Astrocyte (in vitro differentiated cells and primary cell): ENCODE results near the gene SLC5A8.

Experiments
- CTCF ChIP-seq: IDR thresholded peaks from 2 replicates; pipeline ENCODE4 v1.5.1; 2011; ENCODE audit warnings: low read depth, mild to moderate bottlenecking, inconsistent platforms, low read length, moderate library complexity; ENCODE audit not compliant: insufficient read depth
- EZH2 ChIP-seq: IDR thresholded peaks from 2 replicates; pipeline ENCODE4 v1.6.1; 2012; ENCODE audit warnings: mild to moderate bottlenecking, low read length, inconsistent platforms; ENCODE audit not compliant: insufficient read depth

GRCh38 chr12:101216810-101217209 lies 6.8 kb upstream of the SLC5A8 start:
- TF ChIP-seq CTCF = no peak
- no peak for TF ChIP-seq EZH2
